ENCODE measurements around the gene KRTAP19-7.

KRTAP19-7 gene

GRCh38 chr21:30567617-30568016, 6.5 kb upstream of the KRTAP19-7 start:
- no peak overlapping the region for H3K4me3 ChIP-seq (ENCODE audit: low read depth, low read length)
- TF ChIP-seq MYC (IDR thresholded peaks at IDR 0.05; ENCODE audit: low read depth, low read length) (no peak), MAX (IDR thresholded peaks at IDR 0.05; ENCODE audit: low read depth, low read length) (no peak), POLR2A (IDR thresholded peaks at IDR 0.05; ENCODE audit: extremely low read depth, insufficient read length) (no peak), CTCF (IDR thresholded peaks at IDR 0.05; ENCODE audit: low read depth, low read length) (no peak)
- no peak for DNase-seq (ENCODE audit: low read depth)

GRCh38 chr21:30563630-30564029, 2.5 kb upstream of the KRTAP19-7 start:
- DNase-seq (ENCODE audit: low read depth), result no peak
- no peak overlapping the region for H3K4me3 ChIP-seq (ENCODE audit: low read depth, low read length)
- TF ChIP-seq MAX (IDR thresholded peaks at IDR 0.05; ENCODE audit: low read depth, low read length) (no peak), CTCF (IDR thresholded peaks at IDR 0.05; ENCODE audit: low read depth, low read length) (no peak), POLR2A (IDR thresholded peaks at IDR 0.05; ENCODE audit: extremely low read depth, insufficient read length) (no peak), MYC (IDR thresholded peaks at IDR 0.05; ENCODE audit: low read depth, low read length) (no peak)

DNA sequence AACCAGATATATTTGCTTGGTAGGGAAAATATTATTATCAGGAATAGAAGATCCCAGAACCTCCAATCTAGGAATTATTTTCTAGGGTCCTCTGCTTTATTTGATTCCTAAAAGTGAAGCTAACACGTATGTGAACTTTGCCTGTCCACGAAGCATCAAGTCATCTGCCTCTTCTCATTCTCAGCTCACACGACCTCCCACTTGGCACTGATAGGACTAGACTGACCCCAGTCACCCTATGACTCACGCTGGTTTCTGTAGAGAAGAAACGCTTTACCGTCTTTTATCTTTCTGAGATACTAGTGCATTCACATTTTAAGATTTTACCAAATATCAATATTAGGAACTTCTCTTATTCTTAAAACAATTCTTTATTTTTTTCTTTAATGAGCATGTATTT, 2.0 kb upstream of the KRTAP19-7 start:
- DNase-seq (ENCODE audit: low read depth), result no peak
- TF ChIP-seq MAX (IDR thresholded peaks at IDR 0.05; ENCODE audit: low read depth, low read length), result no peak
- no peak for TF ChIP-seq POLR2A (IDR thresholded peaks at IDR 0.05; ENCODE audit: extremely low read depth, insufficient read length)
- TF ChIP-seq MYC (IDR thresholded peaks at IDR 0.05; ENCODE audit: low read depth, low read length), result no peak
- TF ChIP-seq CTCF (IDR thresholded peaks at IDR 0.05; ENCODE audit: low read depth, low read length), result no peak
- H3K4me3 ChIP-seq (ENCODE audit: low read depth, low read length), result no peak overlapping the region

DNA sequence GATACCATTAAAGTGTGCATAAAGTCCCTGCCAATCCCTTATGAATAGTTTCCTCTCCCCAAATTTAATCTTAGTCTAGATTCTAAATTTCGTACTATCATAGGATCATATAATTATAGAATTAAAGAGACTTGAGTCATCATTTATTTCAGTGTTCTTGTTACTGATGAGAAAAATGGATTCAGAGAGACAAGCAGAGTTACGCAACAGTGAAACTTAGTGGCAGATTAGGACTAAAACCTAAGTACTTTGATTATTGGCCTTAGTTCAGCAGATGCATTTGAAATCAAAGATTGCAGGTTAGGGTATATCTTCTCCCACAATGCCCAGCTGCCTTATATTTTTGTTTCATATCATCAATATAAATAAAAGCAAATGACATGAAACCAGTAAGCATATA, 843 bp upstream of the KRTAP19-7 start:
- TF ChIP-seq MYC (IDR thresholded peaks at IDR 0.05; ENCODE audit: low read depth, low read length) (no peak), CTCF (IDR thresholded peaks at IDR 0.05; ENCODE audit: low read depth, low read length) (no peak), MAX (IDR thresholded peaks at IDR 0.05; ENCODE audit: low read depth, low read length) (no peak), POLR2A (IDR thresholded peaks at IDR 0.05; ENCODE audit: extremely low read depth, insufficient read length) (no peak)
- no peak for DNase-seq (ENCODE audit: low read depth)
- no peak overlapping the region for H3K4me3 ChIP-seq (ENCODE audit: low read depth, low read length)

DNA sequence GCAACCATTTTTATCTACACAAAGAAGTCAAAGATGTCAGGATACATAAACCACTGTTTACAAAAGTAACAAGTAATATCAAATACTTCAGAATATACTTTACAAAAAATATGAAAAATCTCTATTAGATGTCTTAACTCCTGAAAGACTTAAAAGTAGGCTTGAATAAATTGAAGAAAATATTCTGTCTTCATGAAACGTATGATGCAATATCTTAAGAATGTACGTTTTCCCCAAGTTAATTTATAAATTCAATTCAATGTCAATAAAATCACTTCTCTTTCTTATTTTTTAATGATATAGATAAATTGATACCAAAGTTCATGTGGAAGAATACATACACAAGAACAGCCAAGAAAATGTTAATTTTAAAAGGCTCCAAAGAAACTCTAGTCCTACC, 6.0 kb downstream of the KRTAP19-7 start:
- TF ChIP-seq MAX (IDR thresholded peaks at IDR 0.05; ENCODE audit: low read depth, low read length), result no peak
- no peak for TF ChIP-seq POLR2A (IDR thresholded peaks at IDR 0.05; ENCODE audit: extremely low read depth, insufficient read length)
- TF ChIP-seq MYC (IDR thresholded peaks at IDR 0.05; ENCODE audit: low read depth, low read length), result no peak
- TF ChIP-seq CTCF (IDR thresholded peaks at IDR 0.05; ENCODE audit: low read depth, low read length), result no peak
- no peak overlapping the region for H3K4me3 ChIP-seq (ENCODE audit: low read depth, low read length)
- no peak for DNase-seq (ENCODE audit: low read depth)

GRCh38 chr21:30552782-30553181, 8.3 kb downstream of the KRTAP19-7 start:
- no peak overlapping the region for H3K4me3 ChIP-seq (ENCODE audit: low read depth, low read length)
- TF ChIP-seq MYC (IDR thresholded peaks at IDR 0.05; ENCODE audit: low read depth, low read length) (no peak), POLR2A (IDR thresholded peaks at IDR 0.05; ENCODE audit: extremely low read depth, insufficient read length) (no peak), MAX (IDR thresholded peaks at IDR 0.05; ENCODE audit: low read depth, low read length) (no peak), CTCF (IDR thresholded peaks at IDR 0.05; ENCODE audit: low read depth, low read length) (no peak)
- no peak for DNase-seq (ENCODE audit: low read depth)

Data from NB4 (cell line).